A549 (cell line): Measurements from ENCODE around the gene ZNF423. TPM values are rescaled to one million over a fixed set of nuclear protein-coding genes. Genes with fewer than 3 reads are reported as not detected.

Source experiments
- ATAC-seq, 2 experiments: fragments of 200-7000 bp in 1 of 2; fragments of >200 bp in 1 of 2; cut with Nextera tagmentation in 1 of 2; cut with Tn5 transposase in 1 of 2; 3 replicates each; pipeline versions ENCODE4 v1.8.0 to v1.9.1; 2018 to 2020; ENCODE audit warnings: mild to moderate bottlenecking in 1 of 2, moderate library complexity in 1 of 2
- CTCF ChIA-PET: fragments of 300-600 bp; sonication (Branson Sonifier 250); formaldehyde crosslinking; extraction: SDS; loops from one replicate; lab custom pipeline; 2021; ENCODE audit warnings: antibody characterized with exemption, inconsistent platforms; lab: Yijun Ruan, JAX
- POLR2A ChIA-PET: fragments of 350-600 bp; formaldehyde crosslinking; extraction: SDS; loops from one replicate; lab custom pipeline; 2021; ENCODE audit warnings: antibody characterized with exemption, inconsistent platforms; lab: Yijun Ruan, JAX
- DNase-seq, 2 experiments: peaks; one replicate each; pipeline versions ENCODE4 v3.0.0 to v3.0.0-alpha.2; 2011 to 2016; ENCODE audit warnings: low read depth in 1 of 2, low spot score in 1 of 2
- FAIRE-seq: peaks from 2 replicates; lab custom pipeline; 2011; peaks lifted over from hg19 to GRCh38; lab: Jason Lieb, UNC
- H3K27ac ChIP-seq, 2 experiments: fragments of >200 bp; sonication (Bioruptor Twin); formaldehyde crosslinking; 3 replicates each; pipeline ENCODE4 v1.5.1; 2016 to 2017
- H3K4me1 ChIP-seq: fragments of >200 bp; sonication (Bioruptor Twin); formaldehyde crosslinking; 3 replicates; pipeline ENCODE4 v1.6.1; 2016
- H3K4me2 ChIP-seq: fragments of >200 bp; sonication (Bioruptor Twin); formaldehyde crosslinking; 3 replicates; pipeline ENCODE4 v1.6.1; 2016
- H3K4me3 ChIP-seq: fragments of >200 bp; sonication (Bioruptor Twin); formaldehyde crosslinking; 3 replicates; pipeline ENCODE4 v1.5.1; 2016
- H3K9me3 ChIP-seq: fragments of >200 bp; sonication (Bioruptor Twin); formaldehyde crosslinking; 3 replicates; pipeline ENCODE4 v1.6.1; 2016
- BHLHE40 ChIP-seq: IDR thresholded peaks from 2 replicates; pipeline ENCODE4 v1.6.1; 2012; ENCODE audit warnings: low read depth, low read length, inconsistent platforms
- CBX2 ChIP-seq: fragments of 200-600 bp; sonication (generic); IDR thresholded peaks from 2 replicates; pipeline ENCODE4 v1.6.1; 2016; ENCODE audit warnings: low read depth, mild to moderate bottlenecking, borderline replicate concordance
- CHD4 ChIP-seq: fragments of 200-600 bp; sonication (generic); IDR thresholded peaks from 2 replicates; pipeline ENCODE4 v1.6.1; 2016; ENCODE audit warnings: antibody characterized with exemption, mild to moderate bottlenecking, borderline replicate concordance
- E2F6 ChIP-seq: IDR thresholded peaks from 2 replicates; pipeline ENCODE4 v1.6.1; 2012; ENCODE audit warnings: low read depth, borderline replicate concordance
- EP300 ChIP-seq, 2 experiments: fragments of >200 bp; sonication (Bioruptor Twin); formaldehyde crosslinking; IDR thresholded peaks; 2 replicates in 1 of 2; 3 replicates in 1 of 2; pipeline ENCODE4 v1.6.1; 2016 to 2017
- ESRRA ChIP-seq: fragments of 150-350 bp; IDR thresholded peaks from 2 replicates; pipeline ENCODE4 v1.6.1; 2014; ENCODE audit warnings: mild to moderate bottlenecking, low read length, borderline replicate concordance
- FOSB ChIP-seq: fragments of 250-450 bp; sonication (Bioruptor Pico); IDR thresholded peaks from 2 replicates; pipeline ENCODE4 v1.5.0; 2020; ENCODE audit warnings: mild to moderate bottlenecking, moderate library complexity
- FOSL2 ChIP-seq, 2 experiments: fragments of 450-650 bp in 1 of 2; fragments of >200 bp in 1 of 2; sonication (Bioruptor Twin) in 1 of 2; formaldehyde crosslinking; IDR thresholded peaks; 2 replicates each; pipeline versions ENCODE4 v1.5.0 to v1.6.1; 2016 to 2020; ENCODE audit warnings: mild to moderate bottlenecking in 1 of 2, moderate library complexity in 1 of 2
- HDAC2 ChIP-seq: fragments of 200-600 bp; sonication (generic); IDR thresholded peaks from 2 replicates; pipeline ENCODE4 v1.6.1; 2016
- HOXB5 ChIP-seq: fragments of 250-450 bp; sonication (Bioruptor Pico); IDR thresholded peaks from 2 replicates; pipeline ENCODE4 v1.5.0; 2020; ENCODE audit warnings: mild to moderate bottlenecking, moderate library complexity
- JUN ChIP-seq, 2 experiments: fragments of >200 bp; sonication (Bioruptor Twin); formaldehyde crosslinking; IDR thresholded peaks; 2 replicates in 1 of 2; 3 replicates in 1 of 2; pipeline ENCODE4 v1.6.1; 2016 to 2017
- JUNB ChIP-seq: fragments of >200 bp; sonication (Bioruptor Twin); formaldehyde crosslinking; IDR thresholded peaks from 2 replicates; pipeline ENCODE4 v1.6.1; 2016
- KDM5A ChIP-seq: fragments of 200-600 bp; sonication (generic); IDR thresholded peaks from 2 replicates; pipeline ENCODE4 v1.6.1; 2016; ENCODE audit warnings: antibody characterized with exemption, mild to moderate bottlenecking
- MAFK ChIP-seq: fragments of 450-650 bp; IDR thresholded peaks from 2 replicates; pipeline ENCODE4 v1.6.1; 2014; ENCODE audit not compliant: partially characterized antibody
- NPAS2 ChIP-seq: fragments of 250-450 bp; sonication (Bioruptor Pico); IDR thresholded peaks from 2 replicates; pipeline ENCODE4 v1.8.0; 2022; ENCODE audit warnings: mild to moderate bottlenecking, moderate library complexity, borderline replicate concordance
- POLR2AphosphoS2 ChIP-seq: conservative IDR thresholded peaks from 2 replicates; pipeline ENCODE4 v1.6.1; 2012; ENCODE audit warnings: low read length, improper control_type of control experiment, inconsistent platforms
- RCOR1 ChIP-seq: fragments of 150-350 bp; IDR thresholded peaks from 2 replicates; pipeline ENCODE4 v1.6.1; 2014; ENCODE audit warnings: antibody characterized with exemption, low read length, low read depth
- REST ChIP-seq: fragments of 200-600 bp; sonication (generic); IDR thresholded peaks from 2 replicates; pipeline ENCODE4 v1.6.1; 2016; ENCODE audit warnings: antibody characterized with exemption, mild to moderate bottlenecking, moderate library complexity
- RNF2 ChIP-seq: fragments of 200-600 bp; sonication (generic); IDR thresholded peaks from 2 replicates; pipeline ENCODE4 v1.6.1; 2016; ENCODE audit warnings: low read depth, mild to moderate bottlenecking, antibody characterized with exemption, moderate library complexity, borderline replicate concordance
- SMC3 ChIP-seq: fragments of >200 bp; sonication (Bioruptor Twin); formaldehyde crosslinking; IDR thresholded peaks from 3 replicates; pipeline ENCODE4 v1.6.1; 2018; ENCODE audit warnings: inconsistent platforms
- SREBF2 ChIP-seq: fragments of 450-650 bp; IDR thresholded peaks from 2 replicates; pipeline ENCODE4 v1.6.1; 2014; ENCODE audit warnings: mild to moderate bottlenecking, moderate library complexity
- ZNF302 ChIP-seq: fragments of 250-450 bp; sonication (Bioruptor Pico); IDR thresholded peaks from 2 replicates; pipeline ENCODE4 v1.9.0; 2021; ENCODE audit warnings: inconsistent platforms, mild to moderate bottlenecking, moderate library complexity
- WGBS: methylation state at CpG from one replicate; pipeline ENCODE4 v1.1.6; 2017; ENCODE audit errors: missing lambda C conversion rate; 5-methylcytosine and 5-hydroxymethylcytosine counted together
- polyA plus RNA-seq, 4 experiments: library from polyadenylated mRNA; depleted of rRNA in 3 of 4; stranded (reverse); fragments of >200 nt; fragmentation: RNase III in 1 of 4; extraction: RNeasy Plus Mini Kit Qiagen cat#74134 plus additional on column Dnase treatment in 1 of 4; gene quantifications; 2 replicates in 3 of 4; 3 replicates in 1 of 4; pipeline ENCODE4 v1.2.3, GENCODE V29; 2011 to 2017
- TF ChIP-seq, protein P1 (sequence below): fragments of 450-650 bp; IDR thresholded peaks from 2 replicates; pipeline ENCODE4 v1.6.1; 2014; ENCODE audit warnings: antibody characterized with exemption
- TF ChIP-seq, protein P2 (sequence below): fragments of >200 bp; sonication (Bioruptor Twin); formaldehyde crosslinking; IDR thresholded peaks from 2 replicates; pipeline ENCODE4 v1.6.1; 2016
- TF ChIP-seq, protein P3 (sequence below): IDR thresholded peaks from 2 replicates; pipeline ENCODE4 v1.6.1; 2012
- TF ChIP-seq, protein P4 (sequence below): fragments of >200 bp; sonication (Bioruptor Twin); formaldehyde crosslinking; IDR thresholded peaks from 3 replicates; pipeline ENCODE4 v1.5.1; 2016

Gene ZNF423
- polyA plus RNA-seq, 2 of the 4 experiments (the other 2 are of a cell fraction): 0.04 to 0.10 TPM

DNA sequence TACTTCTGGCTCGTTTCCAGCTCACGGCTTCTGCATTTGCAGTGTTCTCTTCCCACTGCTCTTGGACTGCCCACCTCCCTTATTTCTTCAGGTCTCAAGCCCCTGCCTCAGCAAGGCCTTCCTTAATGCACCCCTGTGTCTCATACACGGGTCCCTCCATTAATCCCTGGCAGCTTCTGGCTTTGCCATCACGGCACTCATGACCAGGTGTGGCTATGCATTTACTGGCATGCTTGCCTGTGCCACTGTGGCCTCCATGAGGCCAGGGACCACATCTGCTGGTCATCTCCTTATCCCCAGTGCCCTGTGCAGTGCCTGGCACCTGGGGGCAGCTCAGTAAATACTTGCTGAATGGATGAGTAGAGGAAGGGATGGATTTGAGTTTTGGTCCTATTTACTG is 368.2 kb downstream of the ZNF423 start:
- H3K4me3 ChIP-seq: no peak overlapping the region
- no peaks in the 10 kb centered on the region for H3K9me3 ChIP-seq
- no peak for ATAC-seq
- no peak for DNase-seq
- CTCF ChIA-PET: interaction anchor here (1.3 kb wide), 1 partner anchor 370 kb away, joined by 3 read pairs; no protein-coding TSS in a partner anchor
- H3K27ac ChIP-seq: no peak overlapping the region
- WGBS: 5% methylated on average over 4 of the region's 4 CpGs
- no peaks in the 10 kb centered on the region for H3K4me1 ChIP-seq
- FAIRE-seq: no peak
- no peak for TF ChIP-seq SMC3
- TF ChIP-seq, protein P1, sequence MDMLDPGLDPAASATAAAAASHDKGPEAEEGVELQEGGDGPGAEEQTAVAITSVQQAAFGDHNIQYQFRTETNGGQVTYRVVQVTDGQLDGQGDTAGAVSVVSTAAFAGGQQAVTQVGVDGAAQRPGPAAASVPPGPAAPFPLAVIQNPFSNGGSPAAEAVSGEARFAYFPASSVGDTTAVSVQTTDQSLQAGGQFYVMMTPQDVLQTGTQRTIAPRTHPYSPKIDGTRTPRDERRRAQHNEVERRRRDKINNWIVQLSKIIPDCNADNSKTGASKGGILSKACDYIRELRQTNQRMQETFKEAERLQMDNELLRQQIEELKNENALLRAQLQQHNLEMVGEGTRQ: no peak
- no peak for TF ChIP-seq RCOR1
- no peak for TF ChIP-seq MAFK
- TF ChIP-seq BHLHE40: no peak
- no peak overlapping the region for H3K4me2 ChIP-seq
- POLR2A ChIA-PET: no interaction called here

DNA sequence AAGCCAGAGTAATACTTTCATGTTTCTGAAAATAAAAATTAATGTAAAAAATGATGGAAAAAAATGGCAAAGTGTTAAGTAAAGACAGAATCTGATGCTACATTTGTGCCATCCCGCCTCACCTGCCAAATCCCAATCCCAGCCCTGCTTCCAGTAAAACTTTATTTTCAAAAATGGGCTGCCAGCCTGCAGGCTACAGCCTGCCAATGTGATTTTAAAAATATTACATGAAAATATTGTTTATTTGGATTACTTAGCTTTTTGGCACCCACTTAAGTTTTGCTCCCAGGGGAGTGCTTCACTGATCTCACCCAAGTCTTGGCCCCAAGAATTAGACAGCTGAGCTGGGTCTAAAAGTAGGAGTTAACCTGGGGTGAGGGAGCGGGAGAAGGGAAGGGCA is 369.5 kb downstream of the ZNF423 start:
- Histone ChIP-seq H3K4me3 (no peak overlapping the region), H3K27ac (no peak overlapping the region), H3K9me3 (no peaks in the 10 kb centered on the region), H3K4me2 (no peak overlapping the region), H3K4me1 (no peaks in the 10 kb centered on the region)
- ATAC-seq (no peak), DNase-seq (no peak), FAIRE-seq (no peak)
- ChIA-PET POLR2A (no interaction called here), CTCF (interaction anchor here (0.7 kb wide), 1 partner anchor 252 kb away, joined by 3 read pairs; no protein-coding TSS in a partner anchor)
- 31% methylated on average over 2 of the region's 2 CpGs for WGBS
- TF ChIP-seq BHLHE40 (no peak), KDM5A (no peak), ESRRA (no peak), E2F6 (no peak), FOSB (CRISPR knock-in tag) (no peak), EP300 (IDR thresholded peaks at IDR 0.05) (no peak), RCOR1 (no peak), RNF2 (no peak), JUNB (no peak)
- TF ChIP-seq, protein P2, sequence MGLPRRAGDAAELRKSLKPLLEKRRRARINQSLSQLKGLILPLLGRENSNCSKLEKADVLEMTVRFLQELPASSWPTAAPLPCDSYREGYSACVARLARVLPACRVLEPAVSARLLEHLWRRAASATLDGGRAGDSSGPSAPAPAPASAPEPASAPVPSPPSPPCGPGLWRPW: no peak
- TF ChIP-seq, protein P3, sequence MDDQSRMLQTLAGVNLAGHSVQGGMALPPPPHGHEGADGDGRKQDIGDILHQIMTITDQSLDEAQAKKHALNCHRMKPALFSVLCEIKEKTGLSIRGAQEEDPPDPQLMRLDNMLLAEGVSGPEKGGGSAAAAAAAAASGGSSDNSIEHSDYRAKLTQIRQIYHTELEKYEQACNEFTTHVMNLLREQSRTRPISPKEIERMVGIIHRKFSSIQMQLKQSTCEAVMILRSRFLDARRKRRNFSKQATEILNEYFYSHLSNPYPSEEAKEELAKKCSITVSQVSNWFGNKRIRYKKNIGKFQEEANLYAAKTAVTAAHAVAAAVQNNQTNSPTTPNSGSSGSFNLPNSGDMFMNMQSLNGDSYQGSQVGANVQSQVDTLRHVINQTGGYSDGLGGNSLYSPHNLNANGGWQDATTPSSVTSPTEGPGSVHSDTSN: no peak
- TF ChIP-seq, protein P4, sequence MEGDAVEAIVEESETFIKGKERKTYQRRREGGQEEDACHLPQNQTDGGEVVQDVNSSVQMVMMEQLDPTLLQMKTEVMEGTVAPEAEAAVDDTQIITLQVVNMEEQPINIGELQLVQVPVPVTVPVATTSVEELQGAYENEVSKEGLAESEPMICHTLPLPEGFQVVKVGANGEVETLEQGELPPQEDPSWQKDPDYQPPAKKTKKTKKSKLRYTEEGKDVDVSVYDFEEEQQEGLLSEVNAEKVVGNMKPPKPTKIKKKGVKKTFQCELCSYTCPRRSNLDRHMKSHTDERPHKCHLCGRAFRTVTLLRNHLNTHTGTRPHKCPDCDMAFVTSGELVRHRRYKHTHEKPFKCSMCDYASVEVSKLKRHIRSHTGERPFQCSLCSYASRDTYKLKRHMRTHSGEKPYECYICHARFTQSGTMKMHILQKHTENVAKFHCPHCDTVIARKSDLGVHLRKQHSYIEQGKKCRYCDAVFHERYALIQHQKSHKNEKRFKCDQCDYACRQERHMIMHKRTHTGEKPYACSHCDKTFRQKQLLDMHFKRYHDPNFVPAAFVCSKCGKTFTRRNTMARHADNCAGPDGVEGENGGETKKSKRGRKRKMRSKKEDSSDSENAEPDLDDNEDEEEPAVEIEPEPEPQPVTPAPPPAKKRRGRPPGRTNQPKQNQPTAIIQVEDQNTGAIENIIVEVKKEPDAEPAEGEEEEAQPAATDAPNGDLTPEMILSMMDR: no peak
- TF ChIP-seq, protein P1: no peak

DNA sequence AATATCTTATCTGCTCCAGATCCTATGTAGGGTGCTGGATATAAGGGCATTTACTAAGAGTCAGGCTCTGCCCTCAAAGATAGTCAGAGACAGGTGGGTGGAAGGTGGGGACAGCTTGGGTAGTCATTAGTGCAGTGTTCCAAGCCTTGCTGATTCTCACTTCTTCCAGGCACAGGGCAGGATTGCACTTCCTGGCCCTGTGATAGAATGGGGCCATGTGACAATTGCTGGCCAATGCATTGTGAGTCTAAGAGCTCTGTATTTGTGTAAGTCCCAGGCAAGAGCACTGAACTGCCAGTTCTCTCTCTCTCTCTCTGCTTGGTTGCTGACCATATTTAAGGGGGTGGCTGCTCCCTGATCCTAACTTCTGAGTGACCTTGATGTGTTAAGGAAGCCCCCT is 370.2 kb downstream of the ZNF423 start:
- Histone ChIP-seq H3K4me3 (no peak overlapping the region), H3K27ac (no peak overlapping the region)
- no peak for FAIRE-seq
- POLR2A ChIA-PET: no interaction called here
- no peak for TF ChIP-seq POLR2AphosphoS2
- no peak for TF ChIP-seq JUN (IDR thresholded peaks at IDR 0.05)
- TF ChIP-seq CBX2: no peak
- TF ChIP-seq CHD4: no peak
- TF ChIP-seq HDAC2: no peak
- TF ChIP-seq FOSL2 (IDR thresholded peaks at IDR 0.05): no peak
- TF ChIP-seq FOSL2 (CRISPR knock-in tag; IDR thresholded peaks at IDR 0.05): no peak
- no peak for TF ChIP-seq REST
- no peak for TF ChIP-seq ZNF302
- TF ChIP-seq SMC3: no peak
- TF ChIP-seq EP300 (IDR thresholded peaks at IDR 0.05): no peak
- TF ChIP-seq NPAS2 (CRISPR knock-in tag): no peak
- no peak for TF ChIP-seq SREBF2
- no peak for TF ChIP-seq HOXB5 (CRISPR knock-in tag)
- TF ChIP-seq, all 56 proteins: peak for 0
- Histone ChIP-seq H3K4me2 (no peak overlapping the region), H3K4me1 (no peaks in the 10 kb centered on the region), H3K9me3 (no peaks in the 10 kb centered on the region)
- DNase-seq (no peak), ATAC-seq (no peak)
- CTCF ChIA-PET: no interaction called here
